ENCODE measurements around the gene PCNX2.

- no peak for TF ChIP-seq CTCF (IDR thresholded peaks at IDR 0.05)
- TF ChIP-seq POLR2A (IDR thresholded peaks at IDR 0.05) = no peak
Observed at GRCh38 chr1:233097959-233098580, 197.5 kb downstream of the PCNX2 start.

Measured in sigmoid colon (tissue), 3 donors.